ENCODE results near the gene PHACTR3. TPM values are rescaled to one million over a fixed set of nuclear protein-coding genes. Genes with fewer than 3 reads are reported as not detected.

The PHACTR3 gene
- total RNA-seq, 1 experiment from 2014 or later: 0.11 TPM

- TF ChIP-seq, protein P1, sequence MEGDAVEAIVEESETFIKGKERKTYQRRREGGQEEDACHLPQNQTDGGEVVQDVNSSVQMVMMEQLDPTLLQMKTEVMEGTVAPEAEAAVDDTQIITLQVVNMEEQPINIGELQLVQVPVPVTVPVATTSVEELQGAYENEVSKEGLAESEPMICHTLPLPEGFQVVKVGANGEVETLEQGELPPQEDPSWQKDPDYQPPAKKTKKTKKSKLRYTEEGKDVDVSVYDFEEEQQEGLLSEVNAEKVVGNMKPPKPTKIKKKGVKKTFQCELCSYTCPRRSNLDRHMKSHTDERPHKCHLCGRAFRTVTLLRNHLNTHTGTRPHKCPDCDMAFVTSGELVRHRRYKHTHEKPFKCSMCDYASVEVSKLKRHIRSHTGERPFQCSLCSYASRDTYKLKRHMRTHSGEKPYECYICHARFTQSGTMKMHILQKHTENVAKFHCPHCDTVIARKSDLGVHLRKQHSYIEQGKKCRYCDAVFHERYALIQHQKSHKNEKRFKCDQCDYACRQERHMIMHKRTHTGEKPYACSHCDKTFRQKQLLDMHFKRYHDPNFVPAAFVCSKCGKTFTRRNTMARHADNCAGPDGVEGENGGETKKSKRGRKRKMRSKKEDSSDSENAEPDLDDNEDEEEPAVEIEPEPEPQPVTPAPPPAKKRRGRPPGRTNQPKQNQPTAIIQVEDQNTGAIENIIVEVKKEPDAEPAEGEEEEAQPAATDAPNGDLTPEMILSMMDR (IDR thresholded peaks at IDR 0.05; ENCODE audit: insufficient read depth in 1 of 2, low read depth in 1 of 2, low read length in 1 of 2, severe bottlenecking in 1 of 2, unreplicated experiment in 1 of 2): peak; percentile 11 to 13
- Mint-ChIP-seq H3K27me3 (ENCODE audit: insufficient read depth, unreplicated experiment) (peaks cover 57% of the 10 kb centered on the region), H3K9me3 (ENCODE audit: unreplicated experiment) (no peaks in the 10 kb centered on the region), H3K36me3 (ENCODE audit: insufficient read depth, unreplicated experiment) (no peaks in the 10 kb centered on the region), H3K4me3 (ENCODE audit: unreplicated experiment) (no peak overlapping the region), H3K27ac (ENCODE audit: unreplicated experiment) (no peak overlapping the region), H3K4me1 (ENCODE audit: low read depth, unreplicated experiment) (no peaks in the 10 kb centered on the region)
- Histone ChIP-seq H3K36me3 (ENCODE audit: control insufficient read depth, insufficient read depth, low read length) (no peaks in the 10 kb centered on the region), H3K27me3 (replicated peaks; ENCODE audit: control insufficient read depth, insufficient read depth, low read length) (no peaks in the 10 kb centered on the region; the same call in 1 of the 2 replicates), H3K9me3 (no peaks in the 10 kb centered on the region), H3K4me3 (ENCODE audit: low read depth, low read length) (no peak overlapping the region), H3K4me1 (no peaks in the 10 kb centered on the region)
- intact Hi-C loops (cut with micrococcal nuclease; ENCODE audit: unreplicated experiment): no loop called here
- ChIA-PET CTCF (no interaction called here), POLR2A (no interaction called here)
- no peak for DNase-seq
- BruUV-seq (replicated peaks): no TSS peak
Observed at GRCh38 chr20:59620860-59621505, 16.6 kb downstream of the PHACTR3 start.

DNA sequence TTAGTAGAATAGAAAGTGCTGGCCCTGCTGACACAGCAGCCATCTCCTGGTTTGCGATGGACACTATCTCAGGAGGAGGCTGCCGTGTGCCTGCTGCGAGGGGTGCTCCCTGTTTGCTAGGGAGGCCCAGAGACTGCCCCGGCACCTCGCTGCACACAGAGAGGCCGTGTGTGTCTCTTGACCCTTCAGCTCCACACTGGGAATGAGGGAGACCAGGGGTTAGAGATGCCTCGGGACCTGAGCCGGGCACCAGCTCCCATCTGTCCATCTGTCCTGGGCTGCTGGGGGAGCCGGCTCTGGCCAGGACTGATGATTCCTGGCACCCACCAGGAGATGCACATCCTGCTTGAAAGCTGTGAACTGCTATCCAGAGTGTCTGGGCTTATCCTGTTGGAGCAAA lies 18.2 kb downstream of the PHACTR3 start:
- no peak overlapping the region for H3K4me3 ChIP-seq (ENCODE audit: low read depth, low read length)
- BruUV-seq (replicated peaks): no TSS peak
- no peaks in the 10 kb centered on the region for H3K4me1 ChIP-seq
- Mint-ChIP-seq H3K9me3 (ENCODE audit: unreplicated experiment) (no peaks in the 10 kb centered on the region), H3K27me3 (ENCODE audit: insufficient read depth, unreplicated experiment) (peaks cover 53% of the 10 kb centered on the region), H3K4me1 (ENCODE audit: low read depth, unreplicated experiment) (no peaks in the 10 kb centered on the region), H3K27ac (ENCODE audit: unreplicated experiment) (no peak overlapping the region), H3K4me3 (ENCODE audit: unreplicated experiment) (no peak overlapping the region), H3K36me3 (ENCODE audit: insufficient read depth, unreplicated experiment) (no peaks in the 10 kb centered on the region)
- DNase-seq: no peak
- no peaks in the 10 kb centered on the region for H3K9me3 ChIP-seq
- TF ChIP-seq, protein P1 (IDR thresholded peaks at IDR 0.05; ENCODE audit: insufficient read depth in 1 of 2, low read depth in 1 of 2, low read length in 1 of 2, severe bottlenecking in 1 of 2, unreplicated experiment in 1 of 2): no peak
- H3K36me3 ChIP-seq (ENCODE audit: control insufficient read depth, insufficient read depth, low read length): no peaks in the 10 kb centered on the region
- CTCF ChIA-PET: no interaction called here
- intact Hi-C loops (cut with micrococcal nuclease; ENCODE audit: unreplicated experiment): no loop called here
- H3K27me3 ChIP-seq (replicated peaks; ENCODE audit: control insufficient read depth, insufficient read depth, low read length): no peaks in the 10 kb centered on the region; the same call in 1 of the 2 replicates
- POLR2A ChIA-PET: no interaction called here

- no peaks in the 10 kb centered on the region for H3K36me3 ChIP-seq (ENCODE audit: control insufficient read depth, insufficient read depth, low read length)
- DNase-seq: no peak
- no peaks in the 10 kb centered on the region; the same call in 1 of the 2 replicates for H3K27me3 ChIP-seq (replicated peaks; ENCODE audit: control insufficient read depth, insufficient read depth, low read length)
- BruUV-seq (replicated peaks): no TSS peak
- no peaks in the 10 kb centered on the region for H3K4me1 ChIP-seq
- CTCF ChIA-PET: no interaction called here
- no peaks in the 10 kb centered on the region for H3K9me3 ChIP-seq
- Mint-ChIP-seq H3K9me3 (ENCODE audit: unreplicated experiment) (no peaks in the 10 kb centered on the region), H3K36me3 (ENCODE audit: insufficient read depth, unreplicated experiment) (no peaks in the 10 kb centered on the region), H3K27ac (ENCODE audit: unreplicated experiment) (no peak overlapping the region), H3K27me3 (ENCODE audit: insufficient read depth, unreplicated experiment) (peaks cover 50% of the 10 kb centered on the region), H3K4me3 (ENCODE audit: unreplicated experiment) (no peak overlapping the region), H3K4me1 (ENCODE audit: low read depth, unreplicated experiment) (no peaks in the 10 kb centered on the region)
- no peak overlapping the region for H3K4me3 ChIP-seq (ENCODE audit: low read depth, low read length)
- TF ChIP-seq, protein P1 (IDR thresholded peaks at IDR 0.05; ENCODE audit: insufficient read depth in 1 of 2, low read depth in 1 of 2, low read length in 1 of 2, severe bottlenecking in 1 of 2, unreplicated experiment in 1 of 2): no peak
- intact Hi-C loops (cut with micrococcal nuclease; ENCODE audit: unreplicated experiment): no loop called here
- POLR2A ChIA-PET: no interaction called here
Observed at GRCh38 chr20:59623133-59623532, 18.8 kb downstream of the PHACTR3 start.
